ENCODE results near the gene ARF6.

DNA sequence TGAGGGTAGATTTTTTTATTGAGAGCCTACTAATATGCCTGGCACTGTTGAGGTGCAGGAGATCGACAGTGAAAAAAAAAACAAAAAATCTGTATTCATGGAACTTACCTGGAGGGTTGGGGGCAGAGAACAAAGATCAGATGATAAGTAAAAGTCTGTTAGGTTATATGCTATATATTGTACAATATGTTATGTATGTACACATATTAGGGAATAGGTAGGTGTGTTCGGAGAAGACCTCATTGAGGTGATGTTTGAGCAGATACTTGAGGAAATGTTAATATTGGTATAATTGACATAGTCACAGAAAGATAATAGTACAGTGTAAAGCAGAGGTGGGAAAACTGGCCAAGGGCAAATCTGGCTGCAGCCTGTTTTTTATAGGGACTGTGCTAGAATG, 5.6 kb downstream of the ARF6 start:
- TF ChIP-seq EP300 (IDR thresholded peaks at IDR 0.05) (no peak), POLR2AphosphoS5 (IDR thresholded peaks at IDR 0.05) (no peak), POLR2A (IDR thresholded peaks at IDR 0.05; ENCODE audit: low read depth) (no peak)
- TF ChIP-seq, protein P1, sequence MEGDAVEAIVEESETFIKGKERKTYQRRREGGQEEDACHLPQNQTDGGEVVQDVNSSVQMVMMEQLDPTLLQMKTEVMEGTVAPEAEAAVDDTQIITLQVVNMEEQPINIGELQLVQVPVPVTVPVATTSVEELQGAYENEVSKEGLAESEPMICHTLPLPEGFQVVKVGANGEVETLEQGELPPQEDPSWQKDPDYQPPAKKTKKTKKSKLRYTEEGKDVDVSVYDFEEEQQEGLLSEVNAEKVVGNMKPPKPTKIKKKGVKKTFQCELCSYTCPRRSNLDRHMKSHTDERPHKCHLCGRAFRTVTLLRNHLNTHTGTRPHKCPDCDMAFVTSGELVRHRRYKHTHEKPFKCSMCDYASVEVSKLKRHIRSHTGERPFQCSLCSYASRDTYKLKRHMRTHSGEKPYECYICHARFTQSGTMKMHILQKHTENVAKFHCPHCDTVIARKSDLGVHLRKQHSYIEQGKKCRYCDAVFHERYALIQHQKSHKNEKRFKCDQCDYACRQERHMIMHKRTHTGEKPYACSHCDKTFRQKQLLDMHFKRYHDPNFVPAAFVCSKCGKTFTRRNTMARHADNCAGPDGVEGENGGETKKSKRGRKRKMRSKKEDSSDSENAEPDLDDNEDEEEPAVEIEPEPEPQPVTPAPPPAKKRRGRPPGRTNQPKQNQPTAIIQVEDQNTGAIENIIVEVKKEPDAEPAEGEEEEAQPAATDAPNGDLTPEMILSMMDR (IDR thresholded peaks at IDR 0.05) = no peak
